DOHH2 (cell line): Measurements from ENCODE around the gene PSMB1.

ENCODE experiments used
- CTCF ChIP-seq: fragments of 200-600 bp; sonication (generic); IDR thresholded peaks from one replicate; pipeline ENCODE4 v1.5.1; 2014; ENCODE audit warnings: antibody characterized with exemption, mild to moderate bottlenecking, low read depth, low read length; ENCODE audit not compliant: poor library complexity, severe bottlenecking
- EZH2phosphoT487 ChIP-seq: fragments of 200-600 bp; sonication (generic); IDR thresholded peaks from 2 replicates; pipeline ENCODE4 v1.6.1; 2017; ENCODE audit warnings: borderline replicate concordance, mild to moderate bottlenecking, antibody characterized with exemption, low read length, moderate library complexity, mixed read lengths

DNA sequence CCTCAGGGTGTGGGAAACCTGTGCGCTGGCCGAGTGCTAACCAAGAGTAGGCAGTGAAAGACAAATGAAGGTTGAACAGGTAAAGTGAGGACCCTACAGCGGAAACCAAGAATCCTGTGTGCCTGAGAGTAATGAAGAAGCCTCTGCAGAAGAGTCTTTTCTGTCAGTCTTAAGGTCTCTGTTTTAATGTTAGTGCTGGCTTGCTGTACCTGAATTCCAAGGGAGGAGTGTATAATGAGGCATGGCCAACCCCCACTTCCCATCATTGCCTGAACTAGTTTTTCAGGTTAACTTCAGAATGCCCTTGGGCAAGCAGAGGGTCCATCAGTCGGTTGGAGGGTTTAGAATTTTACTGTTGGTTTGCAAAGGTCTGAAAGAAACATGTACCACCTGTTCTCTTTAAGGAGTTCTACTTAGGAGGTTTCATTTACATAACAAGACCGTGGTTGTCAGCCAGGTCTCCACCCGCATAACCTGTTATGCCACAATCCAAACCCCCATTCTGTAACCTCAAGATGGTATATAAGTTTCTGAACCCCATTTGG is 31.9 kb upstream of the PSMB1 start:
- TF ChIP-seq CTCF (no peak), EZH2phosphoT487 (no peak)
